BLaER1 (cell line): Measurements from ENCODE around the gene KRTAP4-16.
"Not testable (repeated sequence)": the region's sequence is repeated elsewhere in the genome, so short reads cannot be mapped to it uniquely, and the experiment has no call there.

Experiments used
- H3K27ac ChIP-seq: shearing (Covaris generic); formaldehyde crosslinking; 2 replicates; pipeline ENCODE4 v1.8.1; 2022
- H3K27me3 ChIP-seq: shearing (Covaris generic); formaldehyde crosslinking; 2 replicates; pipeline ENCODE4 v1.8.1; 2022
- H3K36me3 ChIP-seq: shearing (Covaris generic); formaldehyde crosslinking; 2 replicates; pipeline ENCODE4 v1.8.1; 2022
- H3K4me1 ChIP-seq: shearing (Covaris generic); formaldehyde crosslinking; 2 replicates; pipeline ENCODE4 v1.8.1; 2022
- H3K4me2 ChIP-seq: shearing (Covaris generic); formaldehyde crosslinking; 2 replicates; pipeline ENCODE4 v1.8.1; 2022
- H3K4me3 ChIP-seq: shearing (Covaris generic); formaldehyde crosslinking; 2 replicates; pipeline ENCODE4 v1.8.1; 2022
- H3K9ac ChIP-seq: shearing (Covaris generic); formaldehyde crosslinking; 2 replicates; pipeline ENCODE4 v1.8.1; 2022
- H3K9me3 ChIP-seq: shearing (Covaris generic); formaldehyde crosslinking; 2 replicates; pipeline ENCODE4 v1.8.1; 2022
- H4K20me1 ChIP-seq: shearing (Covaris generic); formaldehyde crosslinking; 2 replicates; pipeline ENCODE4 v1.8.1; 2022
- Cebpa-rat ChIP-seq: shearing (Covaris generic); IDR thresholded peaks from 2 replicates; pipeline ENCODE4 v1.8.1; 2022

The KRTAP4-16 gene

DNA sequence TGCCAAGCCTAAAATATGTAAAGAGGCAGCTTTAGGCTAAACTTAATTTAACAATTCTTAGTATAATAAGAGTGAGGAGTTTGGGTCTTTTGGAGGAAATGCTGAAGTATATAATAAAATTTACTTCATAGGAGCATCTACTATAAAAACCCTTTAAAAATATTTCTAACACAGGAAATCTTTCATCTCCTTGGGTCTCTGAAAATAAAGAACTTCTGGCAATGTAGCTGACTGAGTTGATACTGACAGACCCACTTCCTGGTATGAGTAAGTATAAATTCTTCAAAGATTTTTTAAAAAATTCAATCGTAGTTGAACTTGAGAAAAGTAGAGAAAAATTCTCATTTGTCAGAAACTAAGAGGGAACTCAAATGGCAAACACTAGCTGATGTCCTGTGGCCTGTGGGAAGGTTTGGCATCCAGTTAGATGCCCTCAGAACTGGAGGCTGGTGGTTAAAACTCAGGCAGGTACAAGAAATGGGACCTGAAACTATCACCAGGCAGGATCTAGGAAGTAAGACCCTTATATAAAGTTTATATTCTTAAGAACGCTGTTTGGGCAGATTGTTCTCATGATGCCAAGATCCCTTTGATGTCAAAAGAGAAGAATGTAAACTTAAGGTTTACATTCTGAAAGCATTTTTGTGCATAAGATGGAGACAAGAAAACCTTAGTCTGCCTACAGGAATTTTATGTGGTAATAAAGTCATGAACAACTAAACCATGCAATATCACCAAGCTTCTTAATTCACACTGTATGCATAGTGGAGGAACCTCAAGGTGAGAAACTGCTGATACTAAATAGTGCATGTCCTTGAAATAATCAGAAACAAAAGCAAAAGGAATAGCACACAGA lies 32.1 kb upstream of the KRTAP4-16 start:
- TF ChIP-seq Cebpa-rat: no peak
- Histone ChIP-seq H3K27ac (peak overlapping the region; percentile 58), H3K4me1 (peaks cover 15% of the 10 kb centered on the region), H3K4me3 (no peak overlapping the region), H3K9ac (no peak overlapping the region), H3K36me3 (no peaks in the 10 kb centered on the region), H3K4me2 (peak overlapping the region; percentile 55), H4K20me1 (no peaks in the 10 kb centered on the region), H3K9me3 (peaks cover 3% of the 10 kb centered on the region; the same call in 1 of the 2 replicates), H3K27me3 (no peaks in the 10 kb centered on the region)

DNA sequence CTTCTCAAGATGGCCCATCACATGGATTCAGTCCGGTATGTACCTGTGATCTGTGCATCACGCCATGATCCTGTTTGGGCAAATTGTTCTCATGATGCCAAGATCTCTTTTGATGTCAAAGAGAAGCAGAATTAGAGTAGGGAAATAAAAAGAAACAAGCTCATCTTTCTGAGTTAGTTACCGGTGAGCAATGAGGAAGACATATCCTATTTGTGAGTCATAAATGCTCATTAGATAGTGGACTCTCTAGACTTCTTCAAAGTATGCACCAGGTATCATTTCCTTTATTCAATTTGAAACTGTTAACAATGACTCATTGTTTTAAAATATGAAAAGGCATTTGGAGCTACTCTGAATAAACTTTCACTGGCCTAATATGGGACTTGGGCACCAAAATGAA lies 30.0 kb upstream of the KRTAP4-16 start:
- Histone ChIP-seq H4K20me1 (no peaks in the 10 kb centered on the region), H3K27me3 (no peaks in the 10 kb centered on the region), H3K4me2 (no peak overlapping the region), H3K36me3 (no peaks in the 10 kb centered on the region), H3K4me3 (no peak overlapping the region), H3K9ac (no peak overlapping the region), H3K27ac (no peak overlapping the region), H3K9me3 (0 out of 2 replicates have a peak, but pooled peaks cover 2% of the 10 kb centered on the region), H3K4me1 (peaks cover 15% of the 10 kb centered on the region)
- no peak for TF ChIP-seq Cebpa-rat

DNA sequence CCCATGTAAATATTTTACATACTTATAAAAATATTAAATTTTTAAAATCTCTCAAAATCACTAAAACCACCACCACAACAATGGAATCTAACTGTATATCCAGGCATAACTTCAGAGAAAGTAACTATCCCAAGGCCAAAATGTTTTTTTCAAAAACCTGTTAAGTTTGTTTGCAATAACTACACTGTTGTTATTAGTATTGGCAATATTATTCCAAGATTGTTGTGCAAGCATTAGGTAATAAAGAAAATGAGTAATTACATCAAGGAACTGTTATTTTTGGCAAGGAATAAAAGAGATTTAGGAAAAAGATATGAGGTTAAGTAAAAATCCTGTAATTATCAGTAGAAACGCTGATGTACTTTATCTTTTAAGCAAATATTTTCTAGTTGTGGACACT lies 25.4 kb upstream of the KRTAP4-16 start:
- TF ChIP-seq Cebpa-rat: no peak
- Histone ChIP-seq H3K27me3 (no peaks in the 10 kb centered on the region), H3K9me3 (peaks cover 15% of the 10 kb centered on the region), H3K9ac (no peak overlapping the region), H3K27ac (no peak overlapping the region), H4K20me1 (no peaks in the 10 kb centered on the region), H3K4me3 (no peak overlapping the region), H3K4me2 (no peak overlapping the region), H3K36me3 (no peaks in the 10 kb centered on the region), H3K4me1 (peaks cover 24% of the 10 kb centered on the region)

DNA sequence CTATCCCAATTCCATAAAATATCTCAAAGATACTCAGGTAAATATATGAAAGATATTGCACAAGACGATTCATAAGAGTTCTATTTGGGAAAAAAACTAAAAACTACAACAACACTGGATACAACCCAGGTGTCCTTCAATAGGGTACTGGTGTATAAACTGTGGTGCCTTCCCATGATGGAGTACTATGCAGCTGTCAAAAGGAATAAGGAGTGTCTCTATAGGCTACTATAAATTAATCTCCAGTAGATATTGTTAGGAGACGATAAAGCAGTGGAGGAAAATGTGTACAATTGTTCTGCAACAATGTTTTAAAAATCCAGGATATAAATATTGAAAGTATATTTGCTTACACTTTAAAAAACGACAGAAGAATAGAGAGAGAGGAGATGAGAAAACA lies 24.4 kb upstream of the KRTAP4-16 start:
- no peak for TF ChIP-seq Cebpa-rat
- Histone ChIP-seq H3K36me3 (no peaks in the 10 kb centered on the region), H3K4me1 (peaks cover 24% of the 10 kb centered on the region), H4K20me1 (no peaks in the 10 kb centered on the region), H3K27me3 (no peaks in the 10 kb centered on the region), H3K4me3 (no peak overlapping the region), H3K9ac (no peak overlapping the region), H3K9me3 (peaks cover 22% of the 10 kb centered on the region), H3K27ac (no peak overlapping the region), H3K4me2 (no peak overlapping the region)

DNA sequence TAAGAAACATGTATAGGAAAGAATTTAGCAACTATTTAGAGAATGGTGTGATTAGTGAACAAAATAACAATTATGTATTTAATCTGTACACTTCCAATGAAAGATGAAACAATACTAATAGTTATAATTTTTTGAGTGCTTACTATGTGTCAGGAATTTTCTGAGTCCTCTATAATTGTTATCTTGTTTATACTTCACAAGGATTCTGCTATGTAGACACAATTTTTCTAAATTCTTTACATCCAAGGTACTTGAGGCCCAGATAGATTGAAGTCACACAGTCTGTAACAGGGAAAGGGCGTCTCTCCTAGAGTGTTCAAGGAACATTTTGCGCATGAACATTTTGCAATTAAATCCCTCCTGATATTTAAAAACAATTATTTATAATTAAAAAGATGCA lies 23.1 kb upstream of the KRTAP4-16 start:
- H3K4me2 ChIP-seq: no peak overlapping the region
- no peak overlapping the region for H3K4me3 ChIP-seq
- no peak for TF ChIP-seq Cebpa-rat
- no peaks in the 10 kb centered on the region for H4K20me1 ChIP-seq
- no peak overlapping the region for H3K9ac ChIP-seq
- peaks cover 37% of the 10 kb centered on the region for H3K4me1 ChIP-seq
- no peaks in the 10 kb centered on the region for H3K27me3 ChIP-seq
- no peak overlapping the region for H3K27ac ChIP-seq
- H3K36me3 ChIP-seq: no peaks in the 10 kb centered on the region
- peaks cover 22% of the 10 kb centered on the region for H3K9me3 ChIP-seq

DNA sequence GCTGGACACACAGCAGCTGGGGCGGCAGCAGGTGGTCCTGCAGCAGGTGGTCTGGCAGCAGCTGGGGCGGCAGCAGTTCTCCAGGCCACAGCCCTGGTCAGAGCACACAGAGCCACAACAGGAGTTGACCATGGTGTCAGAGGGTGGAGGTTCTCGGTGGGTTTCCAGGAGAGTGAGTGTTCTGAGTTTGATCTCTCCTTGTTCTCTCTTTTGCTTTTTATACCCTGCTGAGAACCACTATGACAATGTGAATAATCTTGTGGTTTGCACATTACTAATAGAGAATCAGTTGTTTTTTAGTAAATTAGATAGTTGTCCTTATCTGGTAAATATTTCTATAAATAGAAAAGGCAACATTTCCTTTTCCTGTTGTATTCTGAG lies 22.0 kb upstream of the KRTAP4-16 start, which contains the start of gene KRTAP4-12:
TSS of gene KRTAP4-12 (minus strand) at position 192 of the 381 bp plus-strand sequence. CDS start at position 132, 60 bp downstream.
- H3K27me3 ChIP-seq, H3K36me3 ChIP-seq, H3K4me3 ChIP-seq, H3K9ac ChIP-seq, H4K20me1 ChIP-seq: not testable (repeated sequence)
- Histone ChIP-seq H3K4me2 (peak within 1 kb of the TSS; percentile 25; the same call in 1 of the 2 replicates), H3K27ac (peak within 1 kb of the TSS; percentile 46; the same call in 1 of the 2 replicates), H3K9me3 (peaks cover 24% of the 10 kb centered on the region), H3K4me1 (peaks cover 44% of the 10 kb centered on the region)

DNA sequence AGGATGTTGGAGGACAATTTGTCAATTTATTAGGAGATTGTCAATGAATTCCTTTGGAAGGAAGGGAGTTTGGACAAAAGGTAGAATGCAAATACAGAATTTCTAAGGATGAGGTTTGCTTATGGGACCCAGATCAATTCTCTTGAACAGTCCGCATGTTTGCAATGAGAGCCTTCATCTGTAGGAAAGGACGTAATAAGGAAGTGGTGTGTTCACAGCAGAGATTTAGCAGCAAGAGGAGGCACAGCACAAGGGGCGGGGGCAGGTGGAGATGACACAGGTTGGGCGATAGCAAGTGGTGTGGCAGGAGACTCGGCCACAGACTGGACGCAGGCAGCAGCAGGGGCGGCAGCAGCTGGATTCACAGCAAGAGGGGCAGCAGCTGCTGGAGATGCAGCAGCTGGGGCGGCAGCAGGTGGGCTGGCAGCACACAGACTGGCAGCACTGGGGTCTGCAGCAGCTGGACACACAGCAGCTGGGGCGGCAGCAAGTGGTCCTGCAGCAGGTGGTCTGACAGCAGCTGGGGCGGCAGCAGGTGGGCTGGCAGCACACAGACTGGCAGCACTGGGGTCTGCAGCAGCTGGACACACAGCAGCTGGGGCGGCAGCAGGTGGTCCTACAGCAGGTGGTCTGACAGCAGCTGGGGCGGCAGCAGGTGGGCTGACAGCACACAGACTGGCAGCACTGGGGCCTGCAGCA lies 21.4 kb upstream of the KRTAP4-16 start:
- Histone ChIP-seq H3K27ac (peak overlapping the region; percentile 46; the same call in 1 of the 2 replicates), H3K4me2 (peak overlapping the region; percentile 25; the same call in 1 of the 2 replicates), H3K4me1 (peaks cover 46% of the 10 kb centered on the region), H3K9me3 (peaks cover 26% of the 10 kb centered on the region)
- not testable (repeated sequence) for H3K27me3 ChIP-seq, H3K36me3 ChIP-seq, H3K4me3 ChIP-seq, H4K20me1 ChIP-seq, H3K9ac ChIP-seq

DNA sequence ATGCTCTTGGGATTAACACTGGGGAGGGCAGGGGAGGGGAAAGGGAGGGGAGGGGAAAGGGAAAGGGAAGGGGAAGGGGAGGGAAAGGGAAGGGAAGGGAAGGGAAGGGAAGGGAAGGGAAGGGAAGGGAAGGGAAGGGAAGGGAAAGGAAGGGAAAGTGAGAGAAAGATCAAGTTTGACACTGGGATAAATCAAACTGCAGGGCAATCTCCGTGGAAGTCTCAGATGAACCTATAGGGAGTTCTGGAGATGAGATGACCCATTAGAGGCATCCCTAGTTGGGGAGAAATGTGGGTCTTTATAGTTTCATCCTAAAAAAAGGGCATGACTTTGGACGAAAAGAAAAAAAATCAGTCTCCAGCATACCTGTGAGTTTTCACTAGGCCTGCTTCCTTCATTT lies 19.7 kb upstream of the KRTAP4-16 start:
- H3K36me3 ChIP-seq: no peaks in the 10 kb centered on the region
- no peak overlapping the region for H3K9ac ChIP-seq
- no peak for TF ChIP-seq Cebpa-rat
- peaks cover 26% of the 10 kb centered on the region for H3K9me3 ChIP-seq
- no peak overlapping the region for H3K27ac ChIP-seq
- H3K4me2 ChIP-seq: no peak overlapping the region
- H4K20me1 ChIP-seq: no peaks in the 10 kb centered on the region
- no peaks in the 10 kb centered on the region for H3K27me3 ChIP-seq
- peaks cover 51% of the 10 kb centered on the region for H3K4me1 ChIP-seq
- no peak overlapping the region for H3K4me3 ChIP-seq

DNA sequence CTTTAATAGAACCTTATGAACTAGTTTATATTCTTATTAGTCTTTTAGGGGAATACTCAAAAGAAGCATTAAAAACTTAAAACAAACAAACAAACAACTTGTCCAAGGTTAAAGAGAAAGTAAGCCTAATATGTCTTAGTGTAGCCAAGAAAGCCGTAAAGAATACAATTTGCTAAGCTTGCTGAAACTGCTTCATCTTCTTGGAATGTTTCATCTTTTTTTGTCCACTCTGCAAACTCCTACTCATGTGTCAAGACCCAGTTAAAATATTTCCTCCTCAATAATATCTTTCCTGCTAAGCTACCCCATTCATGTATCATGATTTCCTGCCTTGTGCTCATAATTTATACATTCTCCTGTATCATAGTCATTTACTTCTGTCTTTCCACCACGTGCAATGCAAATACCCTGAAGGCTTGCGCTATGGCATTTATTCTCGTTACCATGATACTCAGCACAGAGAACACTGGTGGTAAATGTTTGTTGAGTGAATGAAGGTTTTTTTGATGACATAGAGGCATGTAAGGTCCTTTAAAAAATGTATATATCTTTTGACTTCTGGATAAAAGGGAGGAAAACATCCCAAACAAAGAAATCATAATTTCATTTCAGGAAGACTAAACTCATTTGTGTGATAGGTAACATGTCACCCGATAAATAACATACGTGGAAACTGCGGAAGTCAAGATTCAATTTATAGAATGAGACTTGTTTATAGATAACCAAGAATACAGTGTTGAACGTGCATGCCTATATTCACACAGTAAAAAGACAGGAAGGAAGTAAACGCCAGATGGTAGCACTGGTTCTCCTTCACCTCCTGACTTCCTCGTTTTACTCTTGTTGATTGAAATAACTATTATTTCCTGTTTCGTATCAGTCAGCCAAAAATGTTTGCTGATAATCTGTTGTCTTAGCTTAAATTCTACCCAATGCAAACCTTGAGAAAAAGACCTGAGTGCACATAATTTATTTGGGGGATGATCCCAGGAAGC lies 18.0 kb upstream of the KRTAP4-16 start:
- not testable (repeated sequence) for H3K36me3 ChIP-seq, H3K27me3 ChIP-seq, H4K20me1 ChIP-seq
- peak overlapping the region; percentile 46; the same call in 1 of the 2 replicates for H3K4me3 ChIP-seq
- peaks cover 26% of the 10 kb centered on the region for H3K9me3 ChIP-seq
- H3K4me2 ChIP-seq: peak overlapping the region; percentile 77
- H3K27ac ChIP-seq: peak overlapping the region; percentile 93
- H3K4me1 ChIP-seq: peaks cover 48% of the 10 kb centered on the region
- peak overlapping the region; percentile 61; the same call in 1 of the 2 replicates for H3K9ac ChIP-seq
